Common myeloid progenitor, CD34-positive (primary cell): ENCODE data around the gene NMUR1.

Experiments
- CTCF ChIA-PET: fragments of 350-600 bp; sonication (Branson Sonifier 250); formaldehyde crosslinking; loops from one replicate; lab custom pipeline; 2021; ENCODE audit warnings: antibody characterized with exemption; lab: Charles Lee
- POLR2A ChIA-PET: fragments of 350-600 bp; sonication (Branson Sonifier 250); formaldehyde crosslinking; loops from one replicate; lab custom pipeline; 2021; ENCODE audit warnings: antibody characterized with exemption; lab: Charles Lee
- DNase-seq, 3 donors: peaks; one replicate each; pipeline versions ENCODE4 v3.0.0 to v3.0.0-alpha.2; 2013
- H3K27ac ChIP-seq, 2 experiments: 1 replicate in 1 of 2; 2 replicates in 1 of 2; pipeline ENCODE4 v1.7.0; 2013; ENCODE audit warnings: inconsistent platforms in 2 of 2, low read length in 2 of 2, mild to moderate bottlenecking in 2 of 2, low read depth in 1 of 2, moderate library complexity in 1 of 2; ENCODE audit not compliant: severe bottlenecking in 2 of 2, insufficient read depth in 1 of 2, poor library complexity in 1 of 2
- H3K27me3 ChIP-seq, 5 experiments: replicated peaks in 2 of 5; 1 replicate in 3 of 5; 2 replicates in 2 of 5; pipeline versions ENCODE4 v1.6.1 to v1.7.0; 2013; ENCODE audit warnings: low read length in 4 of 5, mild to moderate bottlenecking in 2 of 5, moderate library complexity in 2 of 5, inconsistent platforms in 1 of 5; ENCODE audit not compliant: insufficient read depth in 5 of 5, control insufficient read depth in 4 of 5
- H3K36me3 ChIP-seq, 4 experiments: 1 replicate in 2 of 4; 2 replicates in 2 of 4; pipeline versions ENCODE4 v1.6.1 to v1.7.0; 2013; ENCODE audit warnings: low read length in 3 of 4, control low read depth in 1 of 4, mild to moderate bottlenecking in 1 of 4; ENCODE audit not compliant: control insufficient read depth in 4 of 4, insufficient read depth in 4 of 4
- H3K4me1 ChIP-seq, 4 experiments: 1 replicate in 3 of 4; 2 replicates in 1 of 4; pipeline versions ENCODE4 v1.6.1 to v1.7.1; 2013; ENCODE audit warnings: low read length in 3 of 4, mild to moderate bottlenecking in 3 of 4, control low read depth in 1 of 4, inconsistent platforms in 1 of 4, moderate library complexity in 1 of 4; ENCODE audit not compliant: control insufficient read depth in 4 of 4, insufficient read depth in 4 of 4; ENCODE audit errors: control extremely low read depth in 1 of 4
- H3K4me3 ChIP-seq, 7 experiments: 1 replicate in 4 of 7; 2 replicates in 3 of 7; pipeline versions ENCODE4 v1.5.1 to v1.7.0; 2013; ENCODE audit warnings: mild to moderate bottlenecking in 7 of 7, low read length in 6 of 7, moderate library complexity in 6 of 7, inconsistent platforms in 2 of 7, low read depth in 2 of 7, control low read depth in 1 of 7; ENCODE audit not compliant: insufficient read depth in 4 of 7, control insufficient read depth in 1 of 7; ENCODE audit errors: extremely low read depth in 1 of 7
- H3K9me3 ChIP-seq, 5 experiments: 1 replicate in 4 of 5; 2 replicates in 1 of 5; pipeline versions ENCODE4 v1.6.1 to v1.7.1; 2013; ENCODE audit warnings: low read length in 4 of 5, mild to moderate bottlenecking in 2 of 5, inconsistent platforms in 1 of 5, low read depth in 1 of 5, moderate library complexity in 1 of 5; ENCODE audit not compliant: control insufficient read depth in 4 of 5, insufficient read depth in 2 of 5; ENCODE audit errors: control extremely low read depth in 1 of 5
- WGBS: methylation state at CpG from one replicate; pipeline ENCODE4 v1.1.5; 2013; ENCODE audit not compliant: insufficient coverage; 5-methylcytosine and 5-hydroxymethylcytosine counted together

The NMUR1 gene

GRCh38 chr2:231490801-231491200 is 39.4 kb downstream of the NMUR1 start:
- 100% methylated on average over 6 of the region's 7 CpGs for WGBS
- Histone ChIP-seq H3K4me1 (no peaks in the 10 kb centered on the region), H3K36me3 (no peaks in the 10 kb centered on the region), H3K27ac (no peak overlapping the region), H3K27me3 (no peaks in the 10 kb centered on the region), H3K4me3 (no peak overlapping the region), H3K9me3 (no peaks in the 10 kb centered on the region)
- POLR2A ChIA-PET = no interaction called here
- no peak for DNase-seq
- CTCF ChIA-PET = interaction anchor here (0.8 to 3.2 kb wide), 8 partner anchors 8 to 68 kb away, joined by 3 to 17 read pairs (median 3); no protein-coding TSS in a partner anchor

DNA sequence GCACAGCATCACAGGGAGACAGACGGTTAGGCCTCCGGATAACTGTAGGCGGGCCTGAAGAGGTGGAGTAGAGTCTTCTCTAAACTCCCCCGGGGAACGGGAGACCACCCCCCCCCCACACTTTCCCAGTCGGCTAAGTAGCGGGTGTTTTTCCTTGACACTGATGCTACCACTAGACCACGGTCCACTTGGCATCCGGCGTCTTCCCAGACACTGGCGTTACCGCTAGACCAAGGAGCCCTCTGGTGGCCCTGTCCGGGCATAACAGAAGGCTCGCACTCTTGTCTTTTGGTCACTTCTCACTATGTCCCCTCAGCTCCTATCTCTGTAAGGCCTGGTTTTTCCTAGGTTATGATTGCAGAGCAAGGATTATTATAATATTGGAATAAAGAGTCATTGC is 40.3 kb downstream of the NMUR1 start:
- Histone ChIP-seq H3K4me1 (no peaks in the 10 kb centered on the region), H3K27me3 (no peaks in the 10 kb centered on the region), H3K4me3 (no peak overlapping the region), H3K27ac (no peak overlapping the region), H3K36me3 (no peaks in the 10 kb centered on the region), H3K9me3 (no peaks in the 10 kb centered on the region)
- DNase-seq = no peak
- CTCF ChIA-PET = interaction anchor here (0.8 to 3.2 kb wide), 7 partner anchors 8 to 16 kb away, joined by 3 to 17 read pairs (median 3); no protein-coding TSS in a partner anchor
- 97% methylated on average over 9 of the region's 14 CpGs for WGBS
- POLR2A ChIA-PET = no interaction called here

GRCh38 chr2:231488331-231488730 is 41.9 kb downstream of the NMUR1 start:
- CTCF ChIA-PET = interaction anchor here (1.1 to 2.5 kb wide), 3 partner anchors 10 to 97 kb away, joined by 3 to 8 read pairs (median 5); no protein-coding TSS in a partner anchor
- no peaks in the 10 kb centered on the region for H3K27me3 ChIP-seq

DNA sequence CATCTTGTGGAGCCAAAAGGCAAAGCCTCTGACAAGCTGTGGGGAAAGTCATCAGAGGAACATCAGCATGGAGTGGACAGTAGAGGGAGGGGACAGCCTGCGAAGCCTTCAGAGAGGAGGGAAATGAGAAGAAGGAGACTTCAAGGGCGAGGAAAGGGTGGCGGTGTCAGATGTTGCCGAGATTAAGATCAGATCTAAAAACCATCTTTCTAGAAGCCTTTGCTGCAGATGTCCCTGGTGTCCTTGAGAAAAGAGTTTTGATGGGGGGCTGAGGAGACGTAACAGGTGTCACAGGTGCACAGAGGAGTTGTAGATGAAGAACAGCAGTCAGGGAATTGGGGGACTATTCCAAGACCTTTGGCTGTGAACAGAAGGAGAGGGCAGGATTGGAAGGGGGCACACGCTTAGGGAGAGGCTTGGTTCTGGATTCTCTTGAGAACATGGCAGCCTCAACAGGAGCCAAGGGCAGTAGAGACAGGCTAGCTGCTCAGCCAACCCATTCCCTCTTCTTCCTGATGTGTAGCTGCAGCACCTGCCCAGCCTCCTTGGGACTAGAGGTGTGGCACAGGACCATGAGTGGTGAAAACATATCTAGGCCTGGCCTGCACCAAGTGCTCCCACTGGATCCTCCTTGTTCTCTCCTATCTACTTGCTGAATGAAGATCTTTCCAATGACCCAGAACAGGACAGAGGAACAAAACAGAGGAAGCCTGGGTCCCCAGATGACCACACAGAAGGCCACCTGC is 43.2 kb downstream of the NMUR1 start:
- WGBS = 100% methylated on average over 6 of the region's 6 CpGs
- Histone ChIP-seq H3K4me1 (peaks cover 0 to 18% (median 9%) of the 10 kb centered on the region in 4 experiments), H3K36me3 (no peaks in the 10 kb centered on the region), H3K27me3 (no peaks in the 10 kb centered on the region), H3K9me3 (no peaks in the 10 kb centered on the region), H3K4me3 (no peak overlapping the region), H3K27ac (no peak overlapping the region)
- POLR2A ChIA-PET = interaction anchor here (0.5 kb wide), 1 partner anchor 18 kb away, joined by 3 read pairs; no protein-coding TSS in a partner anchor
- no peak for DNase-seq
- CTCF ChIA-PET = interaction anchor here (0.8 to 2.5 kb wide), 5 partner anchors 8 to 99 kb away, joined by 3 to 8 read pairs (median 3); no protein-coding TSS in a partner anchor

More at GRCh38 chr2:231488331-231488730, 41.9 kb downstream of the NMUR1 start:
- H3K4me3 ChIP-seq = no peak overlapping the region
- POLR2A ChIA-PET = no interaction called here
- H3K4me1 ChIP-seq = peaks cover 0 to 9% (median 1%) of the 10 kb centered on the region in 4 experiments
- no peaks in the 10 kb centered on the region for H3K9me3 ChIP-seq
- no peak overlapping the region for H3K27ac ChIP-seq
- DNase-seq = no peak
- 91% methylated on average over 5 of the region's 5 CpGs for WGBS
- no peaks in the 10 kb centered on the region for H3K36me3 ChIP-seq

DNA sequence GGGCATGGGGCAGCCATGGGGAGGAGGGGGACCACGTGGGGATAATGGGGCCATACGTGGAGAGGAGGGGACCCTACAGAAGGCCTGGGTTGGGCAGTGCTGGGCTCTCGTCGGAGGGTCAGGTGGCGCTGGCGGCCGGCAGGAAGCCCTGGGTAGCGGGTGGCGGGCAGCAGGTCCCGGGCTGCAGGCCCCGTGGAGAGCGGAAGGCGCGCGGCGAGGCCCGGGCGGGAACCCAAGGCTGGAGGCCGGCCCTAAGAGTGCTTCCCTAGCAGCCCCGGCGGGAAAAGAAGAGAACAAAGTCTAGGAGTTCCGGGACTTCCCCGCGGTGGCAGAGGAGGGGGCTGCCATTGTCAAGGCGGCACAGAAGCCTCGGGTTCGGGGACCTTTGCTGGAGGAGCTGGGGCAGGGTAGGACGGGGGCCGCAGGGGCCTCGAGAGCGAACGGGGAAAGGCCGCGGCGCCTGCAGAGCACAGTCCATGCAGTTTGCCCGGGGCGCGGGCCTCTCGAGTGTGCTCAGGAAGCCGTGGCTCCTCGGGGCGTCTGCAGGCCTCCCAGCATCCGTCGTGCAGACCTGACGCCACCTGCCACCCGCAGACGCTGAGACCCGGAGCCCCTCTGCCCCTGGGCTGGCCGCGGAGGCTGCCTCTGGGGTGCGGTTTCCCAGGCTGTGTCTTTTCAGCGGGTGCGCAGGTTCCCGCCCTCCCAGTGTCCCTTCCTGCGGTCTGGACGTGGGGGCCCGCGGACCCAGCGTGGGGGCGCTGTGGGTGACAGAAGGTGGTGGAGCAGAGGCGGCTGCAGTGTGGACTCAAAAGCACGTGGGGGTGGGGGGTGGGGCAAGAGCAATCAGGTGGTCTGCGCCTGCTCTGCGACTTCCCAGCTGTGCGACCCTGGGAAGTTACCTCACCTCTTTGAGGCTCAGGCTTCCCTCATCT is 46.6 kb downstream of the NMUR1 start:
- H3K4me1 ChIP-seq = peaks cover 0 to 19% (median 9%) of the 10 kb centered on the region in 4 experiments
- ChIA-PET POLR2A (interaction anchor here (1.0 to 1.2 kb wide), 3 partner anchors 18 to 73 kb away, joined by 3 read pairs; partner anchors contain the start of gene NCL), CTCF (interaction anchor here (0.6 to 6.7 kb wide), 21 partner anchors 8 to 1280 kb away, joined by 3 to 71 read pairs (median 4); partner anchors contain the start of gene NCL)
- peaks cover 0 to 2% (median 0%) of the 10 kb centered on the region in 4 experiments for H3K36me3 ChIP-seq
- peak overlapping the region; percentile 33 to 54 for H3K27ac ChIP-seq
- peak; percentile 45 to 77 (median 75) for DNase-seq
- no peaks in the 10 kb centered on the region for H3K9me3 ChIP-seq
- peak overlapping the region in 4 of 7 experiments; percentile 23 to 79 (median 61) for H3K4me3 ChIP-seq
- 48% methylated on average over 56 of the region's 65 CpGs for WGBS
- no peaks in the 10 kb centered on the region for H3K27me3 ChIP-seq

DNA sequence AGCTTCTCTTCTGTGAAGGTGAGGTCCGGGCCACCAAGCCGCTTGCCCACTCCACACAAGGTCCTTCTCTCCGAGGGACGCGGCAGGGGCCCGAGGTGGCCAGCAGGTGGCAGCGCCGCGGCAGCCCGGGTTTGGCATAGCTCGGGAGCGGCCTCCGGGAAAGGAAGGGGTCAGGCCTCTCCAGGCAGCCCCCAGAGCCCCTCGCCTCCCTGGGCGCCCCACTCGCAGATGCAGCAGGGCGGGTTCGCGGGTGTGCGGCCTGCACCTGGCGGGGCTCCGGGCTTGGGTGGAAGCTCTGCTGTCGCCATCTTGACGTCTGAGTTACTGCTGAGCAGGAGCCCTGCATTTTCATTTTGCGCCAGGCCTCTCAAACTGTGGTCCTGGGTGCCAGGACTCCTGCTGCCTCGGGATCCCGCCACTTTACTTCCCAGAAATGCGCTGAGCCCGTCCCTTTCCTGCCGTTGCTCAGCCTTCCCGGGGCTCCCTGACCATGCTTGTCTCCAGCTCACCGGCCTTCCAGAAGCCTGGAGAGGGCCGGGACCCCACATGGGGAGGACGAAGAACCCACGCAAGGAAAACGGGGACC is 47.3 kb downstream of the NMUR1 start:
- Histone ChIP-seq H3K36me3 (peaks cover 0 to 2% (median 0%) of the 10 kb centered on the region in 4 experiments), H3K4me3 (peak overlapping the region in 6 of 7 experiments; percentile 3 to 79 (median 47)), H3K27ac (peak overlapping the region; percentile 33 to 54), H3K27me3 (no peaks in the 10 kb centered on the region), H3K9me3 (no peaks in the 10 kb centered on the region), H3K4me1 (peaks cover 0 to 19% (median 9%) of the 10 kb centered on the region in 4 experiments)
- POLR2A ChIA-PET = interaction anchor here (0.6 to 1.2 kb wide), 7 partner anchors 18 to 250 kb away, joined by 3 to 5 read pairs (median 3); partner anchors contain the start of gene NCL
- CTCF ChIA-PET = interaction anchor here (0.6 to 6.7 kb wide), 29 partner anchors 9 to 1281 kb away, joined by 3 to 71 read pairs (median 3); partner anchors contain the start of gene NCL
- DNase-seq = peak; percentile 68 to 76 (median 73)
- 9% methylated on average over 33 of the region's 36 CpGs for WGBS
